ENCODE data around the gene RPAP3.

Gene RPAP3

DNA sequence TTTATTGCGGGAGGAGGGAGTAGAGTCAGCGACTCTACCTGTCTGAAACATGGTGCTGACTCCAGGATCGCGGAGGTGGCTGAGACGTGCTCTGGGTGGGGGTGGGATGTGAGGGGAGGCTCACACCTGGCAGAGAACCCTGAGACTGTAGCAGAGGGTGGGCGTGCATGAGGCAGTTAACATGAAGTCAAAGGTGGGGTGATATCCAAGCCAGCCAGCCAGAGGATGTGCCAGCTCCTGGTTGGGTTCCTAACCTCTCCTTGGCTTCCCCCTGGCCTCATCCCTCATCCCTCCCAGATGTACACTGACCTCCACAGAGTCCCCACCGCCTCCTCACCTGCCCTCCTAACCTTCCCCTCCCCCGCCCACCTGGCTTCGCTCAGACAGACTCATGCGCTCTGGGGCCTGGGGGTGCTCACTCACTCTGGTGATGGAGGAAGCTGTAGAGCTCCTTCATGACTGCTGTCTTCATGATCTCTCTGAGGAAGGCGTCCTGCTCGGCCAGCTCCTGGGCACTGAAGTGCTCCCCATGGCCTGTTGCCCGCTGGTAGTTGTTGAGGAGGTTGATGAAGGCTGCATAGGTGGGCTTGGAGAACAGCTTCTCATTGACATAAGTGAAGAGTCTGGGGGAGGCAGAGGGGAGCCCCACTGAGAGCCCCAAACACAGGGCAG lies 10.2 kb upstream of the RPAP3 start:
- Histone ChIP-seq H3K4me1 (ENCODE audit: control insufficient read depth, low read depth, low read length) (peaks cover 14% of the 10 kb centered on the region), H3K9ac (ENCODE audit: low read length) (no peak overlapping the region), H3K4me3 (ENCODE audit: low read length) (no peak overlapping the region)

DNA sequence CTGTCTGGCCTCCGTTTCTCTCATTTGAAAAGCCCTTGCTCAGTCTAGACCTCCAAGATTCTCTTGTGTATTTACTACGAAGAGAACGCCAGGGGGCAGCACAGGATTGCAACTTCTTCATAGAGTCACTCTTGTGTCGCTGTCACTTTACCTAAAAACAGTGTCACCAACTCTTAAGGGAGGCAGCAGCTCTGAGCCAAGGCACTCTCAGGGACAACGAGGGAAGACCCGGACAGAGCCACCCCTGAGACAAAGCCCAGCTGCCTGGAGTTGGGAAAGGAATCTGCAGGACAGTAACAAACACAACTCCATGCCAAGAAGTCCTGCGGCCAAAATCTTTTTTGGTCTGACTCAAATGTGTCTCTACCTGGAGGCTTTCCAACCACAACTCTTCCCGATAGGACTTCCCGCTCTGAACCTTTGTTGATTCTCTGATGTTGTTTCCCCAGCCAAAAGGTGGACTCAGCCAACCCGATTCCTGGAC lies 9.6 kb upstream of the RPAP3 start:
- no peaks in the 10 kb centered on the region for H3K9me3 ChIP-seq (ENCODE audit: control insufficient read depth, low read depth, low read length)
- no peak overlapping the region for H3K4me3 ChIP-seq (ENCODE audit: low read length)
- H3K27me3 ChIP-seq (ENCODE audit: control insufficient read depth, insufficient read depth, low read length), result peaks cover 19% of the 10 kb centered on the region
- peaks cover 14% of the 10 kb centered on the region for H3K4me1 ChIP-seq (ENCODE audit: control insufficient read depth, low read depth, low read length)
- H3K9ac ChIP-seq (ENCODE audit: low read length), result no peak overlapping the region
- H3K27ac ChIP-seq (ENCODE audit: low read length), result no peak overlapping the region
- no peaks in the 10 kb centered on the region for H3K36me3 ChIP-seq (ENCODE audit: control insufficient read depth, low read depth, low read length)

More for the DNA sequence above, 10.2 kb upstream of the RPAP3 start:
- Histone ChIP-seq H3K27ac (ENCODE audit: low read length) (no peak overlapping the region), H3K9me3 (ENCODE audit: control insufficient read depth, low read depth, low read length) (no peaks in the 10 kb centered on the region), H3K36me3 (ENCODE audit: control insufficient read depth, low read depth, low read length) (no peaks in the 10 kb centered on the region), H3K27me3 (ENCODE audit: control insufficient read depth, insufficient read depth, low read length) (peaks cover 19% of the 10 kb centered on the region)

DNA sequence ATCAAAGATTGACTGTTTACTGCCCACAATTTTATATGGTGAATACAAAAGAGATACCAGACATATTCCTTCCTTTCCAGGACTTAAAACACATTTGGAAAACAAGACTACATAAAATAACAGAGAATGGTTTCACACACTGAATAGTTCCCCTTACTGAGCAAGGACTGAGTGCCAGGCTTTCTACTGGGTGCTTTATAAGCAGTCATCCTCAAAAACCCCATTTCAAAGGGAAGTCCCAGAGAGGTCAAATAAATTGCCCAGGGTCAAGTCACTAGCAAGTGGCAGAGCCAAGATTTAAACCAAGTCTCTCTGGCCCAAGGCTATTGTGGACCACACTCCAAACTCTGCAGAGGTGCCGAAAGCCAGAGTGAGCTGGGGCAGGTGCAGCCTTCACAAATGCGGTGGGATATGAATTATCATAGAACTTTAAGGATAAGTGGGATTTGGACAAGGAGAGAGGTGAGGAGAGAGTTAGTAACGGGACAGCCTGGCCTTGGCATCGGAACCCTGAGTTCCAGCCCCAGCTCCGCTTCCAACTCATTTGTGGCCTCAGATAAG lies 9.1 kb upstream of the RPAP3 start:
- no peak overlapping the region for H3K27ac ChIP-seq (ENCODE audit: low read length)
- H3K27me3 ChIP-seq (ENCODE audit: control insufficient read depth, insufficient read depth, low read length), result peaks cover 19% of the 10 kb centered on the region
- no peaks in the 10 kb centered on the region for H3K36me3 ChIP-seq (ENCODE audit: control insufficient read depth, low read depth, low read length)
- H3K4me3 ChIP-seq (ENCODE audit: low read length), result no peak overlapping the region
- no peak overlapping the region for H3K9ac ChIP-seq (ENCODE audit: low read length)
- no peaks in the 10 kb centered on the region for H3K9me3 ChIP-seq (ENCODE audit: control insufficient read depth, low read depth, low read length)
- peaks cover 14% of the 10 kb centered on the region for H3K4me1 ChIP-seq (ENCODE audit: control insufficient read depth, low read depth, low read length)

DNA sequence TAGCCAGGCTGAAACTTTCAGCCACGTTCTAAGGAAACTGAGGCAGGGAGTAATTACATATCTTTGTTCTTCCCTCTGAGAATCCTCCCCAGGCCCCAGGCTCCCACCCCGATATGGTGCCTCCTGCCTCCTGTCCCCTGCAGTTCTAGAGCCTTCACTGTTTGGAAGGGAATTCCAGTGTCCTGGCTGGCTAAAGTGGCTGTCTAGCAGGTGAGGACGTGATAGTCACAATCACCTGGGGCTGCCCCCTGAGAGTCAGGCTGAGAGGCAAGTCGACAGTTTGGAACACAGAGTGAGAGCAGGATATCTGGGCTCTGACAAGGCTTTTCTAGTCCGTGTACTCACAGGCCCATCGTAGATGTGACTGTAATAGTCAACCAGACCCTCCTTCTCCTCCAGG lies 6.3 kb upstream of the RPAP3 start:
- H3K9ac ChIP-seq (ENCODE audit: low read length), result no peak overlapping the region
- no peak overlapping the region for H3K27ac ChIP-seq (ENCODE audit: low read length)
- H3K27me3 ChIP-seq (ENCODE audit: control insufficient read depth, insufficient read depth, low read length), result peaks cover 17% of the 10 kb centered on the region
- no peaks in the 10 kb centered on the region for H3K36me3 ChIP-seq (ENCODE audit: control insufficient read depth, low read depth, low read length)
- H3K4me3 ChIP-seq (ENCODE audit: low read length), result no peak overlapping the region
- H3K9me3 ChIP-seq (ENCODE audit: control insufficient read depth, low read depth, low read length), result no peaks in the 10 kb centered on the region
- peaks cover under 1% of the 10 kb centered on the region for H3K4me1 ChIP-seq (ENCODE audit: control insufficient read depth, low read depth, low read length)

DNA sequence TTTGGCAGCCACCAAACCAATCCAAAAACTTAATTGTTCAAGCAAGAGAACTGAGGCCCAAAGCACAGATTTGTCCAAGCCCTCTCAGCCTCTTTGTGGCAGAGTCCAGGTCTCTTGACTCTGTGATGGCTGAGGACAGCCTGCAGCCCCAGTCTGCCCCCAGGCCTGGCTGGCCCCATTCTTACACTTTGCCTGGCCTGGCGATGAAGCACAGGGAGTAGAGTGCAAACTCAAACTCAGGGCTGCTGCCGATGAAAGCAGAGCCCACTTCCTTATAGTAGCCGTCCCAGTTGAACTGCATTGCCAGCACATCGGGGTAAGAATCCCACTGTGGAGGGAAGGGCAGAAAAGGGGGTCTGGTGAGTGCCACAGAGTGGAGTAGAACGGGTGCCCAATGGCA lies 5.6 kb upstream of the RPAP3 start:
- no peaks in the 10 kb centered on the region for H3K9me3 ChIP-seq (ENCODE audit: control insufficient read depth, low read depth, low read length)
- H3K36me3 ChIP-seq (ENCODE audit: control insufficient read depth, low read depth, low read length), result no peaks in the 10 kb centered on the region
- H3K27me3 ChIP-seq (ENCODE audit: control insufficient read depth, insufficient read depth, low read length), result peaks cover 9% of the 10 kb centered on the region
- no peak overlapping the region for H3K4me3 ChIP-seq (ENCODE audit: low read length)
- H3K27ac ChIP-seq (ENCODE audit: low read length), result no peak overlapping the region
- no peak overlapping the region for H3K9ac ChIP-seq (ENCODE audit: low read length)
- H3K4me1 ChIP-seq (ENCODE audit: control insufficient read depth, low read depth, low read length), result peaks cover 3% of the 10 kb centered on the region

DNA sequence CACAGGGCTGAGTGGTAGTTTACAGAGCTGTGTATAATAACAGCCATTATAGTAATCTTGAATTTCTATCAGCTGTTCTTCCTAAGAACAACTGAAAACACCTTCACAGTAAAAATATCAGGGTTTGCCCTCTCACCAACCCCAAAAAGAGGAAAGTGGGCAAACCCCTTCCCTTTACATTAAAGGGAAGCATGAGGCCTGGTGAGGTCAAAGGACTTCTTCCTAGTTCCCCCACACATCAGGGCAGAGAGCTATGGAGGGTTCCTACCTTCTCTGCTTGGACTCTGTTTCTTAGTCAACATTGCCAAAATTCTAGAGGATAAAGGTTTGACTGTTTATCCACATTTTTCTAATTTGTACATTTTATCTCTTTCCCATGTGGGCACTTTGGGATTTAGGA lies 4.4 kb upstream of the RPAP3 start:
- Histone ChIP-seq H3K4me1 (ENCODE audit: control insufficient read depth, low read depth, low read length) (peaks cover 7% of the 10 kb centered on the region), H3K4me3 (ENCODE audit: low read length) (no peak overlapping the region), H3K27me3 (ENCODE audit: control insufficient read depth, insufficient read depth, low read length) (no peaks in the 10 kb centered on the region), H3K27ac (ENCODE audit: low read length) (no peak overlapping the region), H3K9ac (ENCODE audit: low read length) (no peak overlapping the region), H3K9me3 (ENCODE audit: control insufficient read depth, low read depth, low read length) (no peaks in the 10 kb centered on the region), H3K36me3 (ENCODE audit: control insufficient read depth, low read depth, low read length) (no peaks in the 10 kb centered on the region)

DNA sequence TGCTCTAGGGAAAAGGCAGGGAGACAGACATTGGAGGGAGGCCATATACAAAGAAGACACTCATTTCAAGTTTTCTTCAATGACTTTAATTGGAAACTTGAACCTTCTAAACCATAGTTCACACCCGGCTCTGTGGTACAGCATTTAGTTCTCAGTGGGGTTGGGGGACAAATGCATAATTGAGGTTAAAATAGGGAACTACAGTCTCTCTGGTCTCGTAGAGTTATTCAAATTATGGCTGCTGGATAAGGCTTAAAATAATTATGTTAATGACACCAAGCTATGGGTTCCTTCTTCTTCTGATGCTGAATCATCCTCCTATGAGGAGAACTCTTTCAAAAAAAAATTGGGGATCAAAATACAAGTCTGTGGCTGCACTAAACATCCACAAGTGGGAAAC lies 3.8 kb upstream of the RPAP3 start:
- no peak overlapping the region for H3K9ac ChIP-seq (ENCODE audit: low read length)
- H3K27me3 ChIP-seq (ENCODE audit: control insufficient read depth, insufficient read depth, low read length), result no peaks in the 10 kb centered on the region
- H3K36me3 ChIP-seq (ENCODE audit: control insufficient read depth, low read depth, low read length), result no peaks in the 10 kb centered on the region
- H3K4me3 ChIP-seq (ENCODE audit: low read length), result no peak overlapping the region
- peaks cover 7% of the 10 kb centered on the region for H3K4me1 ChIP-seq (ENCODE audit: control insufficient read depth, low read depth, low read length)
- H3K9me3 ChIP-seq (ENCODE audit: control insufficient read depth, low read depth, low read length), result no peaks in the 10 kb centered on the region
- H3K27ac ChIP-seq (ENCODE audit: low read length), result no peak overlapping the region

DNA sequence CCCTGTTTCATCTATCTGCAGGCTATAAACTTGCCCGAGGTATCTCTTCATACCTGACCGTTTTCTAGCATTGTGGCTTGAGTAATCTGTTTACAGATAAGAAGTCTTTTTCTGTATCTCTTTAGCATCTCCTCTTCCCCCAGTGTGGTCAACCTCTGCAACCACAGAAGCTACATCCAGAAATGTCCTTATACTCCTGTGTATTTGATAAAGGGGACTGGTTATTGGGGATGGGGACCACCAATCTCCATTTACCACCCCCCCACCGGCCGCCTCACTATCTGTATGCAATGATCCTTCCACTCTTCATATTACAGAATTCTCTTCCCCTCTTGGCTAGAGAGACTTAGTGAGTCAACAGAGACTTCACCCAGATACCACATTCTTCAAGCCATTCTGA lies 3.4 kb upstream of the RPAP3 start:
- no peak overlapping the region for H3K9ac ChIP-seq (ENCODE audit: low read length)
- peaks cover 7% of the 10 kb centered on the region for H3K4me1 ChIP-seq (ENCODE audit: control insufficient read depth, low read depth, low read length)
- no peak overlapping the region for H3K4me3 ChIP-seq (ENCODE audit: low read length)
- H3K9me3 ChIP-seq (ENCODE audit: control insufficient read depth, low read depth, low read length), result no peaks in the 10 kb centered on the region
- H3K27me3 ChIP-seq (ENCODE audit: control insufficient read depth, insufficient read depth, low read length), result no peaks in the 10 kb centered on the region
- H3K27ac ChIP-seq (ENCODE audit: low read length), result no peak overlapping the region
- H3K36me3 ChIP-seq (ENCODE audit: control insufficient read depth, low read depth, low read length), result no peaks in the 10 kb centered on the region

DNA sequence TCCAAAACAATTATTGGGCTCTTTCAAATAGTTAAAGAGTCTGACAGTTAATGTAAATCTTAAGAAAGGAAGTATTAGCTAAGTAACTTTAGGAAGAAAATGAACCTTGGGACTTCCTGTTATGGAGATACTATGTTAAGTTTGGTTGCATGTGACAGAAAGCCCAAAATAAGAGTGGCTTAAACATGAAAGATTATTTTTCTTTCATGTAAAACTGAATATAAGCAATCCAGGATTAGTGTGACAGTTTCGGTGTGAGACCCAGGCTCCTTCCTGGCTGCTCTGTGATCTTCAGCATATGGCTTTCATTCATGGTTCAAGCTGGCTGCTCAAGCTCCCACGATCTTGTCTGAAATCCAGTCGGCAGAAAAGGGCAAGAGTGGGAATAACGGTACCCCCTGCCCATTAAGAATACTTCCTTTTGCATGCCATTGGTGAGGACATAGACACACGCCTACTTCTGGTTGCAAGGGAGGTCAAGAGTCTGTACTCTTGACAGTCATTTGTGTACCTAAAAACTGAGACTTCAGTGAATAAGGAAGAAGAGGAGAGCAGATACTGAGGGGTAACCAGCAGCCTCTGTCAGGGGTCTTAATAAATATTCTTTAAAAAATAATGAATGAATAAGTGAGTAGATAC lies 2.2 kb upstream of the RPAP3 start:
- H3K9ac ChIP-seq (ENCODE audit: low read length), result no peak overlapping the region
- H3K9me3 ChIP-seq (ENCODE audit: control insufficient read depth, low read depth, low read length), result no peaks in the 10 kb centered on the region
- no peaks in the 10 kb centered on the region for H3K27me3 ChIP-seq (ENCODE audit: control insufficient read depth, insufficient read depth, low read length)
- H3K4me1 ChIP-seq (ENCODE audit: control insufficient read depth, low read depth, low read length), result peaks cover 7% of the 10 kb centered on the region
- no peak overlapping the region for H3K27ac ChIP-seq (ENCODE audit: low read length)
- no peaks in the 10 kb centered on the region for H3K36me3 ChIP-seq (ENCODE audit: control insufficient read depth, low read depth, low read length)
- H3K4me3 ChIP-seq (ENCODE audit: low read length), result no peak overlapping the region

DNA sequence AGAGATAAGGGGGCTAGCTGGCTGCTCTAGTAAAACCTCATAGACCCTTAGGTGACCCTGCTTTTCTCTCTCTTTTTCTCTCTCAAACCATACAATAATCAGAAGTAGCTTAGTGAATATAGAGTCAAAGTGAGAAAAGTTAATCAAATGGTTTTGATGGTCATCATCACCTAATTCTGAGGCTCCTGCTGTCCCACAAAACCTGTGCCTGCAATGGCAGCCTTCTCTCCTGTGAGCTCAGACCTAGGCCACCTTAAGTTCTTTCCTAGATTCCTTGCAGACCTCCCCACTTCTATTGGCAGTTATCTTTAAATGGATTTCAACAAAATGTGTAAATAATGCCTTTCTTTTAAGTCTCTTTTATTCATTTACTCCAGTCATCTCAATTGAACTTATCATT lies 1.5 kb upstream of the RPAP3 start:
- H3K9me3 ChIP-seq (ENCODE audit: control insufficient read depth, low read depth, low read length), result no peaks in the 10 kb centered on the region
- H3K27me3 ChIP-seq (ENCODE audit: control insufficient read depth, insufficient read depth, low read length), result no peaks in the 10 kb centered on the region
- H3K4me3 ChIP-seq (ENCODE audit: low read length), result no peak overlapping the region
- no peaks in the 10 kb centered on the region for H3K36me3 ChIP-seq (ENCODE audit: control insufficient read depth, low read depth, low read length)
- peaks cover 7% of the 10 kb centered on the region for H3K4me1 ChIP-seq (ENCODE audit: control insufficient read depth, low read depth, low read length)
- H3K27ac ChIP-seq (ENCODE audit: low read length), result no peak overlapping the region
- H3K9ac ChIP-seq (ENCODE audit: low read length), result no peak overlapping the region

DNA sequence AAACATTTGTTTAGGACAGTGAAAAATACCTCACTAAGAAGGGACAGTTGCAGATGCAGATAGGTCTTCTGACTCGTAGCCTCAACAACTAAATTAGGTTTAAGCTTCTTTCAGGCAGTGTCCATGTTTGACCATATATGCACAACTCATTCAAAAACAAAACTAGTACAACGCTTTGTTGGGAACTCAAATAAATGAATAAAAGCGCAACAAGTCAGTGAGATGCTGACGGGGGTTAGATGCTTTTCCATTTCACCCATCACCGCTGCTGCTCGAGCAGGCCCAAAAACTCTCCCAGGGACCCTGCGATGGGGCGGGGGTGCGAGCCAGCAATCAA lies 633 bp downstream of the RPAP3 start:
- Histone ChIP-seq H3K9ac (ENCODE audit: low read length) (peak overlapping the region; percentile 80), H3K4me1 (ENCODE audit: control insufficient read depth, low read depth, low read length) (peaks cover 7% of the 10 kb centered on the region), H3K4me3 (ENCODE audit: low read length) (peak overlapping the region; percentile 66), H3K9me3 (ENCODE audit: control insufficient read depth, low read depth, low read length) (no peaks in the 10 kb centered on the region), H3K36me3 (ENCODE audit: control insufficient read depth, low read depth, low read length) (peaks cover 12% of the 10 kb centered on the region), H3K27me3 (ENCODE audit: control insufficient read depth, insufficient read depth, low read length) (no peaks in the 10 kb centered on the region), H3K27ac (ENCODE audit: low read length) (no peak overlapping the region)

DNA sequence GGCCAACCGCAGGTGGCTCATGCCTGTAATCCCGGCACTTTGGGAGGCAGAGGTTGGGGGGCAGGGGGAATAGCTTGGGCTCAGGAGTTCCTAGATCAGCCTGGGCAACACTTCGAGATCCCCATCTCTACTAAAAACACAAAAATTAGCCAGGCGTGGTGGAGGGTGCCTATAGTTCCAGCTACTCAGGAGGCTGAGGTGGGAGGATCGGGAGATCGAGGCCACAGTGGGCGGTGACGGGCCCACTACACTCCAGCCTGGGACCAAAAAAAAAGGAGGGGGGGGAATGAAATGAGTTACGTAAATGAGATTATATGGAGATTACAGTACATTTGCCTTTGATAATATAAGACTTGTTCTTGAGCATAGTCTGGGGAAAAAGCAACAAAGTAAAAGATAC lies 1.1 kb downstream of the RPAP3 start:
- Histone ChIP-seq H3K36me3 (ENCODE audit: control insufficient read depth, low read depth, low read length) (peaks cover 17% of the 10 kb centered on the region), H3K9me3 (ENCODE audit: control insufficient read depth, low read depth, low read length) (no peaks in the 10 kb centered on the region), H3K27me3 (ENCODE audit: control insufficient read depth, insufficient read depth, low read length) (no peaks in the 10 kb centered on the region), H3K9ac (ENCODE audit: low read length) (no peak overlapping the region), H3K27ac (ENCODE audit: low read length) (no peak overlapping the region), H3K4me1 (ENCODE audit: control insufficient read depth, low read depth, low read length) (peaks cover 7% of the 10 kb centered on the region), H3K4me3 (ENCODE audit: low read length) (peak overlapping the region; percentile 66)
